HG03558 (cell line): Measurements from ENCODE around the gene OR13J1.
"Not testable (repeated sequence)": the region's sequence is repeated elsewhere in the genome, so short reads cannot be mapped to it uniquely, and the experiment has no call there.

Source experiments
- ATAC-seq: cut with Tn5 transposase; IDR thresholded peaks from one replicate; pipeline ENCODE4 v1.9.1; 2021; ENCODE audit warnings: moderate number of reproducible peaks; ENCODE audit not compliant: unreplicated experiment; ENCODE audit errors: extremely low read depth

Gene OR13J1

GRCh38 chr9:35870351-35870923 lies at the start of gene OR13J1:
Gene OR13J1, minus strand, starts transcription at chr9:35870401. Its CDS starts 0 bp downstream, at chr9:35870401.
- ATAC-seq = no peak

- ATAC-seq = no peak
Observed at GRCh38 chr9:35919212-35920008, 49.2 kb upstream of the OR13J1 start.

GRCh38 chr9:35918780-35919179 lies 48.6 kb upstream of the OR13J1 start:
- no peak for ATAC-seq

- no peak for ATAC-seq
Observed at GRCh38 chr9:35917261-35917660, 47.1 kb upstream of the OR13J1 start.

- ATAC-seq = no peak
Observed at GRCh38 chr9:35915681-35916294, 45.6 kb upstream of the OR13J1 start.

GRCh38 chr9:35914301-35914807 lies 44.2 kb upstream of the OR13J1 start:
- no peak for ATAC-seq

- not testable (repeated sequence) for ATAC-seq
Observed at GRCh38 chr9:35913429-35913828, 43.2 kb upstream of the OR13J1 start.

GRCh38 chr9:35912791-35913400 lies 42.7 kb upstream of the OR13J1 start:
- no peak for ATAC-seq

- no peak for ATAC-seq
Observed at GRCh38 chr9:35911690-35912089, 41.5 kb upstream of the OR13J1 start.

GRCh38 chr9:35910613-35911359 lies 40.6 kb upstream of the OR13J1 start:
- ATAC-seq = no peak

GRCh38 chr9:35909687-35910612 lies 39.7 kb upstream of the OR13J1 start:
- no peak for ATAC-seq

GRCh38 chr9:35909274-35909673 lies 39.1 kb upstream of the OR13J1 start, which contains the start of gene SPAAR:
Gene SPAAR, plus strand, starts transcription at chr9:35909490. Its CDS starts 974 bp downstream, at chr9:35910464.
- ATAC-seq = no peak

GRCh38 chr9:35908504-35909125 lies 38.4 kb upstream of the OR13J1 start:
- ATAC-seq = no peak

GRCh38 chr9:35907711-35908503 lies 37.7 kb upstream of the OR13J1 start:
- ATAC-seq = no peak

GRCh38 chr9:35906923-35907699 lies 36.9 kb upstream of the OR13J1 start:
- no peak for ATAC-seq

- ATAC-seq = no peak
Observed at GRCh38 chr9:35905912-35906679, 35.9 kb upstream of the OR13J1 start, which contains the start of gene HRCT1. Gene HRCT1, plus strand, starts transcription at chr9:35906202. Its CDS starts 86 bp downstream, at chr9:35906288.
